RWPE1 (cell line): ENCODE results near the gene RHOBTB1.

Source experiments
- CTCF ChIA-PET: fragments of 350-600 bp; sonication (Branson Sonifier 250); formaldehyde crosslinking; extraction: SDS; loops from one replicate; lab custom pipeline; 2021; lab: Yijun Ruan, JAX
- POLR2A ChIA-PET: fragments of 400-600 bp; formaldehyde crosslinking; extraction: SDS; loops from one replicate; lab custom pipeline; 2020; ENCODE audit warnings: antibody characterized with exemption; ENCODE audit not compliant: low non-redundant PET; lab: Yijun Ruan, JAX
- DNase-seq: peaks from one replicate; pipeline ENCODE4 v3.0.0; 2012; ENCODE audit warnings: low spot score
- H3K27ac ChIP-seq: fragments of 450-650 bp; 2 replicates; pipeline ENCODE4 v1.5.1; 2017
- TF ChIP-seq, protein P1 (sequence below): fragments of 450-650 bp; conservative IDR thresholded peaks from 2 replicates; pipeline ENCODE4 v1.5.1; 2017; ENCODE audit warnings: low read depth, mild to moderate bottlenecking

The RHOBTB1 gene

DNA sequence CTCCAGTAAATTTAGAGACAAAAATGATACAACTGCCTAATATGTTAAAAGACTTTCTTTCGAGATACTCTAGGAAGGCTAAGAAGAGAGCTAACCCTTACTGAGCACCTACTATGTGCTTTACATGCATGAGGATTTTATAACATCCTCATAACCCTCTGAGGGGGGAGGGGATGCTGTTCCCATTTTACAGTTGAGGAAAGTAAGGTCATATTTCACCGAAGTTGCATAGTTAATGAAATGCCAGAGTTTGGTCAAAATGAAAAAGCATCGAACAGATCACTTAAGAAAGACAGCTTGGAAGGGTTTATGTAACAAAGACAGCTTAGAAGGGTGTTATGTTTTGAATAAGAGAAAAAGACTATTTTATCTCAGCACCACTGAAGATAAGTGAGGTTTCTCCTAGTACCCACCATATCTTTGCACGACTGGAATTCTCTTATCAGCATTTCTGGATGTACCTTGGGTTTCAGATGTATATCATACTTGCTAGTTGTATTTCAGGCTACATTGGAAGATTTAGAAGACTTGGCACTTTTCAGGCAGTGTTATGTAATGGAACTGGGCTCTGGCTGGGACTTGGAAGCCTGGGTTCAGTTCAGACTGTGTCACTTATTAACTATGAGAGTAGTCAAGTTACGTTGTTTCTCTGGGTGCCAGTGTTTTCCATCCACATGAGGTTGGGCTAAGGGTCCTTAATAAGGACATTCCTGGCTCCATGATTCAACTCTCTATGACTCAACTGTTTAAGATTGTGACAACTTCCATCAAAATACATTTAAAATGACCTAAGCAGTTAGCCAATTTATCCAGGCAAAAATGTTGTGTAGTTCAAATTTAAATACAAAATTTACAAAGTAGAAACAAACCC is 6.0 kb downstream of the RHOBTB1 start:
- H3K27ac ChIP-seq = no peak overlapping the region
- no peak for DNase-seq
- ChIA-PET POLR2A (no interaction called here), CTCF (interaction anchor here (0.6 kb wide), 1 partner anchor 13 kb away, joined by 3 read pairs; no protein-coding TSS in a partner anchor)
- TF ChIP-seq, protein P1, sequence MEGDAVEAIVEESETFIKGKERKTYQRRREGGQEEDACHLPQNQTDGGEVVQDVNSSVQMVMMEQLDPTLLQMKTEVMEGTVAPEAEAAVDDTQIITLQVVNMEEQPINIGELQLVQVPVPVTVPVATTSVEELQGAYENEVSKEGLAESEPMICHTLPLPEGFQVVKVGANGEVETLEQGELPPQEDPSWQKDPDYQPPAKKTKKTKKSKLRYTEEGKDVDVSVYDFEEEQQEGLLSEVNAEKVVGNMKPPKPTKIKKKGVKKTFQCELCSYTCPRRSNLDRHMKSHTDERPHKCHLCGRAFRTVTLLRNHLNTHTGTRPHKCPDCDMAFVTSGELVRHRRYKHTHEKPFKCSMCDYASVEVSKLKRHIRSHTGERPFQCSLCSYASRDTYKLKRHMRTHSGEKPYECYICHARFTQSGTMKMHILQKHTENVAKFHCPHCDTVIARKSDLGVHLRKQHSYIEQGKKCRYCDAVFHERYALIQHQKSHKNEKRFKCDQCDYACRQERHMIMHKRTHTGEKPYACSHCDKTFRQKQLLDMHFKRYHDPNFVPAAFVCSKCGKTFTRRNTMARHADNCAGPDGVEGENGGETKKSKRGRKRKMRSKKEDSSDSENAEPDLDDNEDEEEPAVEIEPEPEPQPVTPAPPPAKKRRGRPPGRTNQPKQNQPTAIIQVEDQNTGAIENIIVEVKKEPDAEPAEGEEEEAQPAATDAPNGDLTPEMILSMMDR = no peak

- no peak for DNase-seq
- POLR2A ChIA-PET = no interaction called here
- H3K27ac ChIP-seq = no peak overlapping the region
- TF ChIP-seq, protein P1 = no peak
- CTCF ChIA-PET = interaction anchor here (0.7 kb wide), 1 partner anchor 284 kb away, joined by 3 read pairs; no protein-coding TSS in a partner anchor
Measured at GRCh38 chr10:60937022-60937421, 7.0 kb downstream of the RHOBTB1 start.

GRCh38 chr10:60934215-60935175 is 9.5 kb downstream of the RHOBTB1 start:
- POLR2A ChIA-PET = no interaction called here
- CTCF ChIA-PET = no interaction called here
- TF ChIP-seq, protein P1 = no peak
- DNase-seq = no peak
- H3K27ac ChIP-seq = no peak overlapping the region

- TF ChIP-seq, protein P1 = no peak
- ChIA-PET POLR2A (no interaction called here), CTCF (no interaction called here)
- H3K27ac ChIP-seq = no peak overlapping the region
- DNase-seq = no peak
Measured at GRCh38 chr10:60932756-60933155, 11.2 kb downstream of the RHOBTB1 start.

- TF ChIP-seq, protein P1 = no peak
- DNase-seq = no peak
- H3K27ac ChIP-seq = no peak overlapping the region
- ChIA-PET POLR2A (no interaction called here), CTCF (no interaction called here)
Measured at GRCh38 chr10:60930237-60930636, 13.7 kb downstream of the RHOBTB1 start.

GRCh38 chr10:60921633-60922032 is 22.4 kb downstream of the RHOBTB1 start:
- TF ChIP-seq, protein P1 = no peak
- ChIA-PET CTCF (no interaction called here), POLR2A (no interaction called here)
- no peak for DNase-seq
- H3K27ac ChIP-seq = no peak overlapping the region
